ENCODE measurements around the gene HLF.

Gene HLF

GRCh38 chr17:55340686-55341085 is 75.9 kb downstream of the HLF start:
- no peak for TF ChIP-seq POLR2AphosphoS5 (IDR thresholded peaks at IDR 0.05; ENCODE audit: low read depth, low read length)
- no peak for TF ChIP-seq PAX5 (IDR thresholded peaks at IDR 0.05; ENCODE audit: insufficient read depth, low read length, severe bottlenecking)
- TF ChIP-seq TAF1 (IDR thresholded peaks at IDR 0.05; ENCODE audit: low read depth, low read length), result no peak
- no peak for TF ChIP-seq POLR2A (IDR thresholded peaks at IDR 0.05; ENCODE audit: low read depth, low read length)
- TF ChIP-seq SPI1 (IDR thresholded peaks at IDR 0.05; ENCODE audit: low read depth, low read length), result no peak
- TF ChIP-seq POU2F2 (IDR thresholded peaks at IDR 0.05; ENCODE audit: low read depth, low read length), result no peak
- DNase-seq (ENCODE audit: insufficient read length, low spot score) (no peak), FAIRE-seq (no peak)

GRCh38 chr17:55341432-55341831 is 76.7 kb downstream of the HLF start:
- TF ChIP-seq SPI1 (IDR thresholded peaks at IDR 0.05; ENCODE audit: low read depth, low read length) (no peak), POLR2AphosphoS5 (IDR thresholded peaks at IDR 0.05; ENCODE audit: low read depth, low read length) (no peak), TAF1 (IDR thresholded peaks at IDR 0.05; ENCODE audit: low read depth, low read length) (no peak), POLR2A (IDR thresholded peaks at IDR 0.05; ENCODE audit: low read depth, low read length) (no peak), POU2F2 (IDR thresholded peaks at IDR 0.05; ENCODE audit: low read depth, low read length) (no peak), PAX5 (IDR thresholded peaks at IDR 0.05; ENCODE audit: insufficient read depth, low read length, severe bottlenecking) (no peak)
- DNase-seq (ENCODE audit: insufficient read length, low spot score) (no peak), FAIRE-seq (no peak)

- TF ChIP-seq POLR2A (IDR thresholded peaks at IDR 0.05; ENCODE audit: low read depth, low read length) (no peak), PAX5 (IDR thresholded peaks at IDR 0.05; ENCODE audit: insufficient read depth, low read length, severe bottlenecking) (no peak), POU2F2 (IDR thresholded peaks at IDR 0.05; ENCODE audit: low read depth, low read length) (no peak), SPI1 (IDR thresholded peaks at IDR 0.05; ENCODE audit: low read depth, low read length) (no peak), TAF1 (IDR thresholded peaks at IDR 0.05; ENCODE audit: low read depth, low read length) (no peak), POLR2AphosphoS5 (IDR thresholded peaks at IDR 0.05; ENCODE audit: low read depth, low read length) (no peak)
- FAIRE-seq, result no peak
Measured at GRCh38 chr17:55342800-55343585, 78.2 kb downstream of the HLF start.

GRCh38 chr17:55343900-55344513 is 79.2 kb downstream of the HLF start:
- TF ChIP-seq PAX5 (IDR thresholded peaks at IDR 0.05; ENCODE audit: insufficient read depth, low read length, severe bottlenecking) (no peak), POU2F2 (IDR thresholded peaks at IDR 0.05; ENCODE audit: low read depth, low read length) (no peak), POLR2AphosphoS5 (IDR thresholded peaks at IDR 0.05; ENCODE audit: low read depth, low read length) (no peak), SPI1 (IDR thresholded peaks at IDR 0.05; ENCODE audit: low read depth, low read length) (no peak), TAF1 (IDR thresholded peaks at IDR 0.05; ENCODE audit: low read depth, low read length) (no peak), POLR2A (IDR thresholded peaks at IDR 0.05; ENCODE audit: low read depth, low read length) (no peak)
- FAIRE-seq (no peak), DNase-seq (ENCODE audit: insufficient read length, low spot score) (no peak)

More at GRCh38 chr17:55342800-55343585, 78.2 kb downstream of the HLF start:
- no peak for DNase-seq (ENCODE audit: insufficient read length, low spot score)

GRCh38 chr17:55344514-55344997 is 79.8 kb downstream of the HLF start:
- DNase-seq (ENCODE audit: insufficient read length, low spot score) (no peak), FAIRE-seq (no peak)
- no peak for TF ChIP-seq TAF1 (IDR thresholded peaks at IDR 0.05; ENCODE audit: low read depth, low read length)
- no peak for TF ChIP-seq POU2F2 (IDR thresholded peaks at IDR 0.05; ENCODE audit: low read depth, low read length)
- no peak for TF ChIP-seq SPI1 (IDR thresholded peaks at IDR 0.05; ENCODE audit: low read depth, low read length)
- TF ChIP-seq POLR2AphosphoS5 (IDR thresholded peaks at IDR 0.05; ENCODE audit: low read depth, low read length), result no peak
- no peak for TF ChIP-seq PAX5 (IDR thresholded peaks at IDR 0.05; ENCODE audit: insufficient read depth, low read length, severe bottlenecking)
- TF ChIP-seq POLR2A (IDR thresholded peaks at IDR 0.05; ENCODE audit: low read depth, low read length), result no peak

- TF ChIP-seq SPI1 (IDR thresholded peaks at IDR 0.05; ENCODE audit: low read depth, low read length) (no peak), POLR2A (IDR thresholded peaks at IDR 0.05; ENCODE audit: low read depth, low read length) (no peak), POU2F2 (IDR thresholded peaks at IDR 0.05; ENCODE audit: low read depth, low read length) (no peak), TAF1 (IDR thresholded peaks at IDR 0.05; ENCODE audit: low read depth, low read length) (no peak), PAX5 (IDR thresholded peaks at IDR 0.05; ENCODE audit: insufficient read depth, low read length, severe bottlenecking) (no peak), POLR2AphosphoS5 (IDR thresholded peaks at IDR 0.05; ENCODE audit: low read depth, low read length) (no peak)
- FAIRE-seq (no peak), DNase-seq (ENCODE audit: insufficient read length, low spot score) (no peak)
Measured at GRCh38 chr17:55345132-55345531, 80.4 kb downstream of the HLF start.

GRCh38 chr17:55346658-55347057 is 81.9 kb downstream of the HLF start:
- FAIRE-seq (no peak), DNase-seq (ENCODE audit: insufficient read length, low spot score) (no peak)
- TF ChIP-seq POLR2A (IDR thresholded peaks at IDR 0.05; ENCODE audit: low read depth, low read length), result no peak
- TF ChIP-seq PAX5 (IDR thresholded peaks at IDR 0.05; ENCODE audit: insufficient read depth, low read length, severe bottlenecking), result no peak
- no peak for TF ChIP-seq TAF1 (IDR thresholded peaks at IDR 0.05; ENCODE audit: low read depth, low read length)
- no peak for TF ChIP-seq SPI1 (IDR thresholded peaks at IDR 0.05; ENCODE audit: low read depth, low read length)
- no peak for TF ChIP-seq POLR2AphosphoS5 (IDR thresholded peaks at IDR 0.05; ENCODE audit: low read depth, low read length)
- TF ChIP-seq POU2F2 (IDR thresholded peaks at IDR 0.05; ENCODE audit: low read depth, low read length), result no peak

- TF ChIP-seq POLR2A (IDR thresholded peaks at IDR 0.05; ENCODE audit: low read depth, low read length) (no peak), POLR2AphosphoS5 (IDR thresholded peaks at IDR 0.05; ENCODE audit: low read depth, low read length) (no peak), TAF1 (IDR thresholded peaks at IDR 0.05; ENCODE audit: low read depth, low read length) (no peak), PAX5 (IDR thresholded peaks at IDR 0.05; ENCODE audit: insufficient read depth, low read length, severe bottlenecking) (no peak), POU2F2 (IDR thresholded peaks at IDR 0.05; ENCODE audit: low read depth, low read length) (no peak), SPI1 (IDR thresholded peaks at IDR 0.05; ENCODE audit: low read depth, low read length) (no peak)
- DNase-seq (ENCODE audit: insufficient read length, low spot score) (no peak), FAIRE-seq (no peak)
Measured at GRCh38 chr17:55347341-55347740, 82.6 kb downstream of the HLF start.

GRCh38 chr17:55348749-55349354 is 84.1 kb downstream of the HLF start:
- FAIRE-seq (no peak), DNase-seq (ENCODE audit: insufficient read length, low spot score) (no peak)
- no peak for TF ChIP-seq POLR2AphosphoS5 (IDR thresholded peaks at IDR 0.05; ENCODE audit: low read depth, low read length)
- no peak for TF ChIP-seq PAX5 (IDR thresholded peaks at IDR 0.05; ENCODE audit: insufficient read depth, low read length, severe bottlenecking)
- no peak for TF ChIP-seq POLR2A (IDR thresholded peaks at IDR 0.05; ENCODE audit: low read depth, low read length)
- no peak for TF ChIP-seq SPI1 (IDR thresholded peaks at IDR 0.05; ENCODE audit: low read depth, low read length)
- no peak for TF ChIP-seq POU2F2 (IDR thresholded peaks at IDR 0.05; ENCODE audit: low read depth, low read length)
- TF ChIP-seq TAF1 (IDR thresholded peaks at IDR 0.05; ENCODE audit: low read depth, low read length), result no peak
